ENCODE measurements around the gene TJP2. TPM values are rescaled to one million over a fixed set of nuclear protein-coding genes. Genes with fewer than 3 reads are reported as not detected.
"Not testable (repeated sequence)": the region's sequence is repeated elsewhere in the genome, so short reads cannot be mapped to it uniquely, and the experiment has no call there.

The TJP2 gene
- total RNA-seq, 1 experiment from 2014 or later, result 107 TPM

GRCh38 chr9:69157751-69158466 is 16.2 kb upstream of the TJP2 start:
- DNase-seq (ENCODE audit: low read depth), result peak; percentile 44

GRCh38 chr9:69158471-69158870 is 15.6 kb upstream of the TJP2 start:
- no peak for DNase-seq (ENCODE audit: low read depth)

DNA sequence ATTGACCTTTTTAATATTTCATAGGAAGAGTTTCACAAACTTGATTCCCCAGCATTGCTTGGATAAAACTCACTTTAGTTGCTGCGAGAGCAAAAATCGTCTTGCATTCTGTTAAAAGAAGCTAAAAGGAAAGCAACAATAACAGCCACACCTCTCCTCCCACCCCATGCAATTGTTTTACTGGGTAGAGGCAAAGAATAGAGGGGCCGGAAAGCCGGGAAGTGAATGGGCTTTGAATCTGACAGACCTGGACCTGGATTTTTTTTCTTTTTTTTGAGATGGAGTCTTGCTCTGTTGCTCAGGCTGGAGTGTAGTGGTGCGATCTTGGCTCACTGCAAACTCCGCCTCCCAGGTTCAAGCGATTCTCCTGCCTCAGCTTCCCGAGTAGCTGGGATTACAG is 9.5 kb upstream of the TJP2 start:
- not testable (repeated sequence) for DNase-seq (ENCODE audit: low read depth)

- DNase-seq (ENCODE audit: low read depth), result no peak
These were observed 8.5 kb upstream of the TJP2 start for GRCh38 chr9:69165581-69165980.

GRCh38 chr9:69168709-69169217 is 5.3 kb upstream of the TJP2 start:
- DNase-seq (ENCODE audit: low read depth), result no peak

DNA sequence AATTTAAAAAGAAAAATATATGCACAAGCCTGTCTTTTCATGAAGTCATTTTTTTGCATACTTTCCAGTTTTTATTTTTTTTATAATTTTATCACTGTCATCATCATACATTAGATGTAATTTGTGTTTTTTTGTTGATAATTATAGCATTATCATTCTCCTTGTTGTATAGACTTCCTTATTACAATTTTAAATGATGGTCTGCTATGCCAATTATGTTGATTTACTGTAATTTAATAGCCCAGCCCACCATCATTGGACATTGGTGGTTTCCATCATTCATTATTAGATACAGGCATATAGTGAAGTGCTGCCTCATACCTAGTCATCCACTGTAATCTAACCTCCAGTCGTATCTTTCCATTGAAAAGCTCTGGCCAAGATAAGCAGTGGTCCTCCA is 3.8 kb upstream of the TJP2 start:
- DNase-seq (ENCODE audit: low read depth), result no peak

- DNase-seq (ENCODE audit: low read depth), result peak; percentile 94
These were observed 3.0 kb upstream of the TJP2 start for GRCh38 chr9:69171049-69171448.

- no peak for DNase-seq (ENCODE audit: low read depth)
These were observed 2.6 kb upstream of the TJP2 start for GRCh38 chr9:69171517-69171916.

- no peak for DNase-seq (ENCODE audit: low read depth)
These were observed 1.2 kb upstream of the TJP2 start for GRCh38 chr9:69172895-69173294.

DNA sequence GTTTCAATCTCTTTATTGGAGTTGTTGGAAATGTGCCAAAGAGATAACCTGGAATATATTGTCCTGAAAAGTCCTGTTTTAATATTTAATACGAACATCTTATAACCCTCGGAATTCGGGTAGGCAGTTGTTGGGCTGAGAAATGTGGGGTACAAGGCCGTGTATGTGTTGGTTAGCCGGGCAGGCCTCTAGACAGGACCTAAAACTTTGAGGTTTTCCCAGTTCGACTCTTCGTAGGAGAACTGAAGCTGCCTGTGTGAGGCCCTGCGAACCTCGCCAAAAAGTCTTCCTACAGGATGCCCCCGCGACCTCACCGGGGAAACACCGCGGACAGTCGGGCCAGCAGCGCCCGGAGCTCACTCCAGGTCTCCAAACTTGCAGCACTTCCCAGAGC is 583 bp upstream of the TJP2 start:
- peak; percentile 59 for DNase-seq (ENCODE audit: low read depth)

- peak; percentile 94 for DNase-seq (ENCODE audit: low read depth)
These were observed 763 bp downstream of the TJP2 start for GRCh38 chr9:69174616-69175463.

GRCh38 chr9:69175486-69175885 is 1.4 kb downstream of the TJP2 start:
- DNase-seq (ENCODE audit: low read depth), result no peak

GRCh38 chr9:69176471-69177171 is 2.5 kb downstream of the TJP2 start:
- DNase-seq (ENCODE audit: low read depth), result no peak

- peak; percentile 63 for DNase-seq (ENCODE audit: low read depth)
These were observed 4.5 kb downstream of the TJP2 start for GRCh38 chr9:69178583-69179011.

GRCh38 chr9:69179037-69179436 is 5.0 kb downstream of the TJP2 start:
- no peak for DNase-seq (ENCODE audit: low read depth)

- no peak for DNase-seq (ENCODE audit: low read depth)
These were observed 6.1 kb downstream of the TJP2 start for GRCh38 chr9:69180200-69180599.

GRCh38 chr9:69180670-69181069 is 6.6 kb downstream of the TJP2 start:
- DNase-seq (ENCODE audit: low read depth), result peak; percentile 99

DNA sequence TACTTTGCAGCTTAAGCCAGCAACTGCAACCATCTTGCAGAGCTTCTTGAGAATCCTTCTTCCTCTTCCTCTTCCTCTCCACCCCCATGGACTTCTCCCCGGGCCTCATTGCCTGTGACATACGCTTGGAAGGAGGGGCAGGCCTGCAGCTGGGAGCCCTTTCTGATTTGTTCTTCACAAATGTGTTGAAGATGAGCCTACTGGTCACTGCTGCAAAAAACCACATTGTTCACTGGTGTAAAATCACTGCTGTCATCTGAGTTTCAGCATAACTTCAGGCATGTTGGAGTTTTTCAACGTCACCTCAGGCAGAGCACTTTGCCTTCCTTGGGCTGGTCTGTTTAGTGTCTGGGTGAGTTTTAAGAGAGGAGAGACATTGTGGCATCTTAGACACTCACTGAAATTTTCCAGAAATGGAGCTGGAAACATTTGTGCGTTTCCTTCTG is 7.9 kb downstream of the TJP2 start:
- no peak for DNase-seq (ENCODE audit: low read depth)

- DNase-seq (ENCODE audit: low read depth), result no peak
These were observed 10.2 kb downstream of the TJP2 start for GRCh38 chr9:69184266-69184665.

- no peak for DNase-seq (ENCODE audit: low read depth)
These were observed 12.9 kb downstream of the TJP2 start for GRCh38 chr9:69186841-69187611.

DNA sequence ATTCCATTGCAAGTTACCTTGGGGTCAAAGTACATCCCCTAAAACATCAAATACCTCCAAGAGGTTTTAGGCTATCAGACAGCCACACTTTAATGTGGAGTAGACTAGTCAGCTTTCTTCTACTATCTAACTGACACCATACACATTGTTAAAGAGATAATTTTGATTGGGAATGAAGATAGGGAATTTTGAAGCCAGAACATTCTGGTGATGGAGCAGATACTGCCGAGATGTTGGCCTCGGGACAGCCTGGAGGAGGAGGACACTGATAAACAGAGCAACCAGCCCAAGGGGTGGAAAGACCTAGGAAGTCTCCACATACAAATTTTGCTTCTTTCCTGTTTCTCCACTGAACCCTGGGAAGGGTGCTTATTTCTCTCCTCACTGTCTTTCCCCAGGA is 14.9 kb downstream of the TJP2 start:
- DNase-seq (ENCODE audit: low read depth), result no peak

Data from HT1080 (cell line).